HG02678 (cell line): ENCODE results near the gene SEC16A.

ENCODE experiments used
- ATAC-seq: cut with Tn5 transposase; IDR thresholded peaks from one replicate; pipeline ENCODE4 v1.9.1; 2021; ENCODE audit warnings: mild to moderate bottlenecking, moderate library complexity; ENCODE audit not compliant: unreplicated experiment

Gene SEC16A

GRCh38 chr9:136502940-136503550, 20.2 kb upstream of the SEC16A start:
- ATAC-seq, result no peak

DNA sequence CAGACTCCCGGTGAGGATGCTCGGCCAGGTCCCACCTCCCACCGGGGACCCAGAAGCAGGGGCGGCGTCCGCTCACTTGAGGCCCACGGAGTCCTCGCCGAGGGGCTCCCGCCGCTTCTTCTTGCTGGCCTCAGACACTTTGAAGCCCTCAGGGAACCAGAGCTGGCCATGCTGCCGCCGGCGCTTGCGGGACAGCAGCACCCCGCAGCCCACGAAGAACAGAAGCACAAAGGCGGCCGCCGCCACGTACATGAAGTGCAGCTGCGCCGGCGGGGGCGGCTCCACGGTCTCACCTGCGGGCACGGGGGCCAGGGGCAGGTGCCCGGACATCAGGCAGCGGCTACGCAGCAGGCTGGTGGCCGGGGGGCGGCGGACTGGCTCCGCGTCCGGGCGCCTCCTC, 19.4 kb upstream of the SEC16A start:
- ATAC-seq, result no peak

DNA sequence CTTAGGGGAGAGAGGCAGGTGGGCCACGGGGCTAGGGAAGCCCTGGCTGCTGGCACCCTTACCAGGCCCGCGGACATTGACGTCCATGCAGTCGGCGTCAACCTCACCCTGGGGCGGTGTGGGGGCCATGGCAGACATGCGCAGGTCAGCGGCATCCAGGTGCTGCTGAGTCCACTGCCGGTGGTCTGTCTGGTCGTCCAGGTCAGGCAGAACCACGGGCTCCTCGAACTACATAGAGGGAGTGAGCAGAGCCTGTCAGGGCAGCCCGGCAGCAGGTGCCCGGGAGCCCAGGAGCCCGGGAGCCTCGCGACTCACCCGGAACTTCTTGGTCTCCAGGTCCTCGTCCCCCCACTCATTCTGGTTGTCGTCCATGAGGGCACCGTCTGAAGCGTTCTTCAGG, 18.8 kb upstream of the SEC16A start:
- no peak for ATAC-seq

- no peak for ATAC-seq
These were observed 17.4 kb upstream of the SEC16A start for GRCh38 chr9:136499935-136500910.

- ATAC-seq, result no peak
These were observed 16.5 kb upstream of the SEC16A start for GRCh38 chr9:136499071-136499934.

DNA sequence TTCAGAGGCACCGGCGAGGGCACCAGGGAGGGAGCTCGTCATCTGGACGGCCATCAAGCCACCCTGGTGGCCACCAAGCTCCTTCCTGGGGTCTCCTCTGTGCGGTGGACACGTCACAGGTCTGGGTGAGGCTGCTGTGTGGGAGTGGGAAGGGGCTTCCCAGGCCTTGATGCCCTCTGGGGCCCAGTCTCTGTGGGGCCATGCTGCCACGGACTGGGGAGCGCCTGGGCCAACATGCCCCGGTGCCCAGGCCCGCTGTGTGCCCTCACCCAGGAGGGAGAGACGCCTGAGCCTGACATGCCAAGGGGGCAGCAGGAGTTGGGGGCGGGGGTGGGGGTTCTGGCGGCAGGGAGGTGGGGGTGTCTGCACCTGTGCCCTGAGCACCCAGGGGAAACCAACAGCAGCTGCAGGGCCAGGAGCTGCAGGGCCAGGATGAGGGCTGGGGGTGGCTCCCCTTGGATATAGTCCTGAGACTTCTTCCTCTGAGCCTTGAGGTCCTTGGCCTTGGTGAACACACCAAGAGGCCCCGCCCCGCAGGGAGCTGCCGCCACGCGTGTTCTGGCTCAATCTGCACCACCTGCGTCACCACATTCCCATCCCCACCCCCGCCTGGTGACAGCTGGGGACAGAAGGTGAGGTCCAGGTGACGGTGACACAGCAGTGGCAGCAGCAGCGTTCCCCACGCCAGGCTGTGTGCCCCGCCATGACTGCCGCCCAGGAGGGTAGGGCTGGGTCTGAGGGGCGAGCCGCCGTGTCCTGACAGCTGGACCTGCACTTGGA, 15.3 kb upstream of the SEC16A start:
- ATAC-seq, result no peak

GRCh38 chr9:136496801-136497620, 14.2 kb upstream of the SEC16A start:
- no peak for ATAC-seq

DNA sequence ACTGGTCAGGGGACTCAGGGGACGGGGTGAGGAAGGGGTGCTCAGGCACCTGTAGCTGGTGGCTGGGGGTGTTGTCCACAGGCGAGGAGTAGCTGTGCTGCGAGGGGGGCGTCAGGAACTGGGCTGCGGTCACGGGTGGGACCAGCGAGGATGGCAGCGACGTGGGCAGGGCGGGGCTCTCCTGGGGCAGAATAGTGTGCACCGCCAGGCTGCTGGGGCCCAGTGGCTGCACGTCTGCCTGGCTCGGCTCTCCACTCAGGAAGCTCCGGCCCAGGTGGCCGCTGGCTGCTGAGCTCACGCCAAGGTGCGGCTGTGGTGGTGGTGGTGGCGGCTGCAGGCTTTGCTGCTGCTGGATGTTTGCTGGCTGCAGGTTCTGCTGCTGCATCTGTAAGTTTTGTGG, 13.3 kb upstream of the SEC16A start:
- no peak for ATAC-seq

DNA sequence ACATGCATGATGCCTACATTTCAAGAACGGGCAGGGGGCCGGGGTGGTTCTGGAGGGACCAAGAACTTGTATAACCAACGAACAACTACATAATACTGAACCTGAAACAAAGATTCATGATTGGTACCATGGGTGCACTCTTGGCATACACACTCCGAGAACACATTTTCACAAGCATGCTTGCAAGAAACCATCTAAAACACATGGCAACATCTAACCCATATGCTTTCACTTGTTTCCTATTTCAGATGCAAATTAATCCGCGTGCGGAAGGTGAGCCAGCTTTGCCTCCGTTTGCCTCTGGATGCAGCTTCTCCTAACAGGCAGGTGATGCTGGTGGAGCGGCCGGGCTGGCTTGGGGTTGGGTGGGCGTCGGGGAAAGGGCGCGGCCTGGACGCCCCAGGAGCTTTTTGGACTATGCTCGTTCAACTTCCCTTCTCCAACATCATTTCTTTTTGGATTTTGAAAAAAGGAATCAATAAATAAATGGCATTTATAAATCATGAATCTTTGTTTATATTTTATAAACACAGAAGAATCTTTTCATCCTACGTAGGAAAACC, 12.5 kb upstream of the SEC16A start:
- ATAC-seq, result no peak

DNA sequence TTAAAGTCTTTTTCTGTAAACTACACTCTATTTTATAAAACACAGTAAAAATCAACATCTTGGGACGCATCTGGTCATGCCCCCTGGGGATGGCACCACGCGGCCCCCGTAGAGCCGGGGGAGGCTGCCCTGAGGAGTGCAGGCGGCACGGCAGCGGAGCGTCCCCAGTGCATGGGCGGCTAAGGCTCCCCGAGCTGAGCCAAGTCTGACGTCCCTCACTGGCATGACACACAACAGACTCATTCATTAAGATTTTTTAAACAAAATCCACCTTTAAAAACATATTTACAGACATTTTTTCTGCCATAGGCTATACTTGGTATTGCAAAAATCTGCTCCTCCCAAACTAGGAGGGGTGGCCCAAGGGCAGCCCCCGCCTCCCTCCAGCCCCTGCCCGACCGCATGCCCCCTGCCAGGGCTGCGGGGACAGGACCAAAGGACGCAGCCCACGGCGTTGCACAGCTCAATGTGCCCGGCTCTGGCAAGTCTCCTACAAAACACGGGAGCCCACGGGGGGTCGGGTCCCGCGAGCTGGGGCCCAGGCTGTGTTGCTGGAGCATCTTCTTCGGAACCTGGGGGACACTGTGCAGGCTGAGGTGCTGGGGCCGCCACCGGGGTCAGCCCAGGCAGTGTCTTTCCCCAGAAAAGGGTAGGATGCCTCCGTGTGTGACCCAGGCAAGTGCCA, 11.8 kb upstream of the SEC16A start:
- ATAC-seq, result no peak

DNA sequence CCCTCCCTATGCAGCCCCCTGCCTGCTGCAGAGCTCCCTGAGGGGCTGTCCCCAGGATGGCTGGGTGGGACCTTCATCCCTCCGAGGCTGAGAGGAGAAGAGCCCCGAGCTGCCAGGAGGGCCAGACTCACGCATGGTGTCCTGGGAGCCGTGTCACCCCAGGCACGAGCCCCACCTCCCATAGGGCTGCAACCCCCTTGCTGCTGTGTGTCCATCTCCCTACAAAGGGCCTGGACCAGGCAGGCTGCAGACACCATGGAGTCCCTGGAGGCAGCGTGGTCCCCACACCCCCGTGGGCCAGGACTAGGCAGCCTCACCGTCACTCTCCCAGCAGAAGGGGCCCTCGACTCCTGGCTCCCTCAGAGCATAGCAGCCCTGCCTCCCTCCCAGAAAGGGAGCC, 11.2 kb upstream of the SEC16A start:
- ATAC-seq, result no peak

GRCh38 chr9:136493567-136493971, 10.7 kb upstream of the SEC16A start:
- ATAC-seq, result no peak

GRCh38 chr9:136492978-136493522, 10.2 kb upstream of the SEC16A start:
- no peak for ATAC-seq

- no peak for ATAC-seq
These were observed 6.9 kb upstream of the SEC16A start for GRCh38 chr9:136489731-136490130.

DNA sequence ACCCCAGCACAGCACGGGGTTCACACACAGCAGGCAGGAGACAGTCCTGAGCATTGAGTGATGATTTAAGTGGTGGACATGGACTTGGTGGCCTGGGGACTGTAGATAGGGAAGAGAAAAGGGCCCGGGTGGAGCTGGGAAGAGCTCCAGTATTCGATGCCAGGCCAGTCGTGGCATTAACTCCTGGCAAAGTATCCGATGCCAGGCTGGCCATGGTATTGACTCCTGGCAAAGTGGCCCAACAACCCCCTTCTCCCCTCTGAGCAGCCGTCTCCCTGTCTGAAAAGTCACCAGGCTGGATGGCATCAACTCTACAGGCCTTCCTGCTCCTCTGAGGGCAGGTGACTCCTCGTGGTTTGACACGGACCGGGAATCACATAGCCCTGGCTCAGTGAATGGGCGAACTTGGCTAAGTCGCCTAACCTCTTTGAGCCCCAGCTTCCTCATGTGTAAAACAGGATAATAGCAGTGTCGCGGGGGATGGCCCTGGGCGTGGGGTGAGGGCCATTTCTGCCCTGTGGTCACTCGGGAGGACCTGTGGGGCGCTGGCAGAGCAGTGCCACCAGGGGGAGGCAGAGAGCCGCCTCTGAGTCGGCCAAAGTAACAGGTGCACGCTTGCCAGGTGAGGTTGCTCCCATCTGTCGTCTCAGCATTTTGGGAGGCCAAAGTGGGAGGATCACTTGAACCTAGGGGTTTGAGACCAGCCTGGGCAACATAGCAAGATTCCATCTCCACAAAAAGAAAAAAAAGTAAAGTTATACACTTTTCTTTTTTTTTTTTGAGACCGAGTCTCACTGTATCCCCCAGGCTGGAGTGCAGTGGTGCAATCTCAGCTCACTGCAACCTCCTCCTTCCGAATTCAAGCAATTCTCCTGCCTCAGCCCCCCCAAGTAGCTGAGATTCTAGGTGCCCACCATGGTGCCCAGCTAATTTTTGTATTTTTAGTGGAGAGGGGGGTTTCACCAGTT, 5.7 kb upstream of the SEC16A start:
- ATAC-seq, result no peak

GRCh38 chr9:136487672-136488071, 4.8 kb upstream of the SEC16A start:
- no peak for ATAC-seq

GRCh38 chr9:136486823-136487620, 4.2 kb upstream of the SEC16A start:
- ATAC-seq, result no peak
